ENCODE data around the gene PTPRN2. TPM values are rescaled to one million over a fixed set of nuclear protein-coding genes. Genes with fewer than 3 reads are reported as not detected.

Gene PTPRN2
- total and polyA plus RNA-seq, 7 donors, result 0.47 to 0.82 (median 0.51) TPM

GRCh38 chr7:157719008-157719682 is 868.5 kb downstream of the PTPRN2 start:
- 66 to 80% (median 76%) methylated on average over 21 of the region's 21 CpGs for WGBS, 3 donors
- intact Hi-C loops (cut with DNase I), result no loop called here
- H3K27me3 ChIP-seq (ENCODE audit: insufficient read depth in 3 of 3, low read length in 2 of 3), result peaks cover 0 to 2% (median 2%) of the 10 kb centered on the region in 3 donors
- no peak for ATAC-seq
- TF ChIP-seq CTCF (IDR thresholded peaks at IDR 0.05), result no peak
- H3K27ac ChIP-seq, result no peak overlapping the region
- H3K36me3 ChIP-seq (ENCODE audit: insufficient read depth in 1 of 2, low read depth in 1 of 2), result no peaks in the 10 kb centered on the region
- no peaks in the 10 kb centered on the region for H3K4me1 ChIP-seq
- no peaks in the 10 kb centered on the region for H3K9me3 ChIP-seq
- no peak for DNase-seq
- no peak overlapping the region for H3K4me3 ChIP-seq

GRCh38 chr7:157718303-157719007 is 869.2 kb downstream of the PTPRN2 start:
- no peaks in the 10 kb centered on the region for H3K36me3 ChIP-seq (ENCODE audit: insufficient read depth in 1 of 2, low read depth in 1 of 2)
- H3K27me3 ChIP-seq (ENCODE audit: insufficient read depth in 3 of 3, low read length in 2 of 3), result peaks cover 0 to 2% (median 0%) of the 10 kb centered on the region in 3 donors
- no peaks in the 10 kb centered on the region for H3K4me1 ChIP-seq
- no peak overlapping the region for H3K4me3 ChIP-seq
- no peak for DNase-seq
- TF ChIP-seq CTCF (IDR thresholded peaks at IDR 0.05), result no peak
- intact Hi-C loops (cut with DNase I), result no loop called here
- 69 to 76% (median 69%) methylated on average over 27 of the region's 27 CpGs for WGBS, 3 donors
- H3K27ac ChIP-seq, result no peak overlapping the region
- no peaks in the 10 kb centered on the region for H3K9me3 ChIP-seq
- no peak for ATAC-seq

GRCh38 chr7:157717211-157718174 is 870.1 kb downstream of the PTPRN2 start:
- H3K27me3 ChIP-seq (ENCODE audit: insufficient read depth in 3 of 3, low read length in 2 of 3), result peaks cover 0 to 2% (median 0%) of the 10 kb centered on the region in 3 donors
- no peaks in the 10 kb centered on the region for H3K9me3 ChIP-seq
- no peaks in the 10 kb centered on the region for H3K36me3 ChIP-seq (ENCODE audit: insufficient read depth in 1 of 2, low read depth in 1 of 2)
- DNase-seq (no peak), ATAC-seq (no peak)
- no peak overlapping the region for H3K27ac ChIP-seq
- no peaks in the 10 kb centered on the region for H3K4me1 ChIP-seq
- H3K4me3 ChIP-seq, result no peak overlapping the region
- intact Hi-C loops (cut with DNase I), result no loop called here
- WGBS, 3 donors, result 84 to 85% (median 85%) methylated on average over 31 of the region's 31 CpGs
- TF ChIP-seq CTCF (IDR thresholded peaks at IDR 0.05), result no peak

- no peak for ATAC-seq
- H3K27ac ChIP-seq, result no peak overlapping the region
- H3K4me1 ChIP-seq, result no peaks in the 10 kb centered on the region
- H3K36me3 ChIP-seq (ENCODE audit: insufficient read depth in 1 of 2, low read depth in 1 of 2), result no peaks in the 10 kb centered on the region
- 65 to 75% (median 73%) methylated on average over 8 of the region's 8 CpGs for WGBS, 3 donors
- H3K27me3 ChIP-seq (ENCODE audit: insufficient read depth in 3 of 3, low read length in 2 of 3), result peaks cover 0 to 2% (median 0%) of the 10 kb centered on the region in 3 donors
- no peak overlapping the region for H3K4me3 ChIP-seq
- H3K9me3 ChIP-seq, result no peaks in the 10 kb centered on the region
- TF ChIP-seq CTCF (IDR thresholded peaks at IDR 0.05), result no peak
- intact Hi-C loops (cut with DNase I), result no loop called here
- no peak for DNase-seq
Observed at GRCh38 chr7:157715938-157716280, 871.7 kb downstream of the PTPRN2 start.

All from psoas muscle (tissue), 8 donors.